DND-41 (cell line): ENCODE results near the gene CLINT1.
"Not testable (repeated sequence)": the region's sequence is repeated elsewhere in the genome, so short reads cannot be mapped to it uniquely, and the experiment has no call there.

Experiments
- ATAC-seq: fragments of 200-7000 bp; cut with Tn5 transposase; 3 replicates; pipeline ENCODE4 v1.9.1; 2021; ENCODE audit warnings: low read depth; ENCODE audit not compliant: insufficient read depth
- DNase-seq: peaks from one replicate; pipeline ENCODE4 v3.0.0-alpha.2; 2020
- H2AFZ ChIP-seq: 2 replicates; pipeline ENCODE4 v1.6.0; 2012; ENCODE audit warnings: low read depth, low read length
- H3K27ac ChIP-seq: 2 replicates; pipeline ENCODE4 v1.5.1; 2012; ENCODE audit warnings: low read length, inconsistent platforms
- H3K27me3 ChIP-seq: fragments of 200-600 bp; sonication (generic); 2 replicates; pipeline ENCODE4 v1.6.0; 2012; ENCODE audit warnings: low read length, mild to moderate bottlenecking, inconsistent platforms; ENCODE audit not compliant: insufficient read depth, poor library complexity
- H3K36me3 ChIP-seq: 2 replicates; pipeline ENCODE4 v1.5.1; 2012; ENCODE audit warnings: low read length, inconsistent platforms; ENCODE audit not compliant: insufficient read depth
- H3K4me1 ChIP-seq: 2 replicates; pipeline ENCODE4 v1.5.1; 2012; ENCODE audit warnings: mild to moderate bottlenecking, low read length; ENCODE audit not compliant: insufficient read depth
- H3K4me2 ChIP-seq: 2 replicates; pipeline ENCODE4 v1.6.0; 2012; ENCODE audit warnings: mild to moderate bottlenecking, moderate library complexity, low read length, inconsistent platforms; ENCODE audit not compliant: insufficient read depth
- H3K4me3 ChIP-seq, 2 experiments: fragments of 200-600 bp in 1 of 2; shearing (Covaris generic) in 1 of 2; 2 replicates each; pipeline ENCODE4 v1.5.1; 2012 to 2016; ENCODE audit warnings: inconsistent platforms in 2 of 2, low read length in 2 of 2, mild to moderate bottlenecking in 2 of 2, low read depth in 1 of 2, moderate library complexity in 1 of 2
- H3K79me2 ChIP-seq: 2 replicates; pipeline ENCODE4 v1.6.0; 2012; ENCODE audit warnings: low read length, inconsistent platforms; ENCODE audit not compliant: insufficient read depth
- H3K9ac ChIP-seq: 2 replicates; pipeline ENCODE4 v1.6.0; 2012; ENCODE audit warnings: low read depth, mild to moderate bottlenecking, inconsistent platforms, low read length, moderate library complexity
- H3K9me3 ChIP-seq: 2 replicates; pipeline ENCODE4 v1.5.1; 2012; ENCODE audit warnings: low read length, moderate library complexity, mild to moderate bottlenecking, inconsistent platforms; ENCODE audit not compliant: insufficient read depth, severe bottlenecking
- H4K20me1 ChIP-seq: 2 replicates; pipeline ENCODE4 v1.6.0; 2012; ENCODE audit warnings: low read length; ENCODE audit not compliant: insufficient read depth
- EZH2 ChIP-seq: IDR thresholded peaks from 3 replicates; pipeline ENCODE4 v1.6.1; 2012; ENCODE audit warnings: borderline replicate concordance, low read depth, mild to moderate bottlenecking, moderate library complexity, low read length, inconsistent platforms; ENCODE audit not compliant: severe bottlenecking
- TF ChIP-seq, protein P1 (sequence below): IDR thresholded peaks from 2 replicates; pipeline ENCODE4 v1.5.1; 2012; ENCODE audit warnings: borderline replicate concordance, low read length, moderate library complexity, mild to moderate bottlenecking; ENCODE audit not compliant: poor library complexity, severe bottlenecking; ENCODE audit errors: extremely low read depth

Gene CLINT1

DNA sequence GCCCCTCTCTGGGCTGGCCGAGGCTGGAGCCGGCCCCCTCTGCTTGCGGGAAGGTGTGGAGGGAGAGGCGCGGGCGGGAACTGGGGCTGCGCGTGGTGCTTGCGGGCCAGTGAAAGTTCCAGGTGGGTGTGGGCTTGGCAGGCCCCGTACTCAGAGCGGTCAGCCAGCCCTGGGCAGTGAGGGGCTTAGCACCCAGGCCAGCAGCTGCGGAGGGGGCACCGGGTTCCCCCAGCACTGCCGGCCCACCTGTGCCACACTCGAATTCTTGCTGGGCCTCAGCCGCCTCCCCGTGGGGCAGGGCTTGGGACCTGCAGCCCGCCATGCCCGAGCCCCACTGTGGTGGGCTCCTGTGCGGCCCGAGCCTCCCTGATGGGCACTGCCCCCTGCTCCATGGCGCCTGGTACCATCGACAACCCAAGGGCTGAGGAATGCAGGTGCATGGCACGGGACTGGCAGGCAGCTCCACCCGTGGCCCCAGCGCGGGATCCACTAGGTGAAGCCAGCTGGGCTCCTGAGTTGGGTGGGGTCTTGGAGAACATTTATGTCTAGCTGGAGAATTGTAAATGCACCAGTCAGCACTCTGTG, 27.9 kb upstream of the CLINT1 start:
- Histone ChIP-seq H3K9me3 (no peaks in the 10 kb centered on the region), H3K27ac (no peak overlapping the region), H2AFZ (no peak overlapping the region), H3K4me3 (no peak overlapping the region), H3K79me2 (no peaks in the 10 kb centered on the region), H4K20me1 (no peaks in the 10 kb centered on the region), H3K9ac (no peak overlapping the region), H3K36me3 (no peaks in the 10 kb centered on the region), H3K4me1 (peaks cover 19% of the 10 kb centered on the region), H3K27me3 (no peaks in the 10 kb centered on the region), H3K4me2 (no peak overlapping the region)
- no peak for TF ChIP-seq EZH2
- TF ChIP-seq, protein P1, sequence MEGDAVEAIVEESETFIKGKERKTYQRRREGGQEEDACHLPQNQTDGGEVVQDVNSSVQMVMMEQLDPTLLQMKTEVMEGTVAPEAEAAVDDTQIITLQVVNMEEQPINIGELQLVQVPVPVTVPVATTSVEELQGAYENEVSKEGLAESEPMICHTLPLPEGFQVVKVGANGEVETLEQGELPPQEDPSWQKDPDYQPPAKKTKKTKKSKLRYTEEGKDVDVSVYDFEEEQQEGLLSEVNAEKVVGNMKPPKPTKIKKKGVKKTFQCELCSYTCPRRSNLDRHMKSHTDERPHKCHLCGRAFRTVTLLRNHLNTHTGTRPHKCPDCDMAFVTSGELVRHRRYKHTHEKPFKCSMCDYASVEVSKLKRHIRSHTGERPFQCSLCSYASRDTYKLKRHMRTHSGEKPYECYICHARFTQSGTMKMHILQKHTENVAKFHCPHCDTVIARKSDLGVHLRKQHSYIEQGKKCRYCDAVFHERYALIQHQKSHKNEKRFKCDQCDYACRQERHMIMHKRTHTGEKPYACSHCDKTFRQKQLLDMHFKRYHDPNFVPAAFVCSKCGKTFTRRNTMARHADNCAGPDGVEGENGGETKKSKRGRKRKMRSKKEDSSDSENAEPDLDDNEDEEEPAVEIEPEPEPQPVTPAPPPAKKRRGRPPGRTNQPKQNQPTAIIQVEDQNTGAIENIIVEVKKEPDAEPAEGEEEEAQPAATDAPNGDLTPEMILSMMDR, result no peak
- no peak for DNase-seq
- ATAC-seq, result no peak

DNA sequence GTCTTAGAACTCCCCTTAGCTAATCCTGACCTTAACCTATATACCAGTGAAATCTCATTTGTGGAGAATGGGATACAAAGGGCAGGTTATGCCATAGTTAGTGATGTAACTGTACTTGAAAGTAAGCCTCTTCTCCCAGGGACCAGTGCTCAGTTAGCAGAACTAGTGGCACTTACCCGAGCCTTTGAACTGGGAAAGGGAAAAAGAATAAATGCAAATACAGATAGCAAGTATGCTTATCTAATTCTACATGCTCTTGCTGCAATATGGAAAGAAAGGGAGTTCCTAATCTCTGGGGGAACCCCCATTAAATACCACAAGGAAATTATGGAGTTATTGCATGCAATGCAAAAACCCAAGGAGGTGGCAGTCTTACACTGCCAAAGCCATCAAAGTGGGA, 26.1 kb upstream of the CLINT1 start:
- not testable (repeated sequence) for H3K4me2 ChIP-seq, ATAC-seq

DNA sequence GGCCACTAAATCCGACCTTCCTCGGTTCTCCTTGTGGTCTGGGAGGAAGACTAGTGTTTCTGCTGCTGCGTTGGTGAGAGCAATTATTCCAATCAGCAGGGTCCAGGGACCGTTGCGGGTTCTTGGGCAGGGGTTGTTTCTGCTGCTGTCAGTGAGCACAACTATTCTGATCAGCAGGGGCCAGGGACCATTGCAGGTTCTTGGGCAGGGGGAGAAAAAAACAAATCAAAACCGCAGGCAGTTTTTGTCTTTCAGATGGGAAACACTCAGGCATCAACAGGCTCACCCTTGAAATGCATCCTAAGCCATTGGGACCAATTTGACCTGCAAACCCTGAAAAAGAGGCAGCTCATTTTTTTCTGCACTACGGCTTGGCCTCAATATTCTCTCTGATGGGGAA, 22.6 kb upstream of the CLINT1 start:
- H2AFZ ChIP-seq, ATAC-seq, H3K36me3 ChIP-seq, H3K9me3 ChIP-seq, H4K20me1 ChIP-seq, H3K79me2 ChIP-seq, H3K9ac ChIP-seq, DNase-seq, H3K4me2 ChIP-seq, H3K27ac ChIP-seq, H3K4me3 ChIP-seq, H3K27me3 ChIP-seq: not testable (repeated sequence)
- H3K4me1 ChIP-seq, result peaks cover 14% of the 10 kb centered on the region

More for the DNA sequence above, 26.1 kb upstream of the CLINT1 start:
- H4K20me1 ChIP-seq, H3K4me1 ChIP-seq, H3K27ac ChIP-seq, H2AFZ ChIP-seq, H3K9ac ChIP-seq, H3K4me3 ChIP-seq, H3K9me3 ChIP-seq, H3K79me2 ChIP-seq, H3K27me3 ChIP-seq, DNase-seq, H3K36me3 ChIP-seq: not testable (repeated sequence)

DNA sequence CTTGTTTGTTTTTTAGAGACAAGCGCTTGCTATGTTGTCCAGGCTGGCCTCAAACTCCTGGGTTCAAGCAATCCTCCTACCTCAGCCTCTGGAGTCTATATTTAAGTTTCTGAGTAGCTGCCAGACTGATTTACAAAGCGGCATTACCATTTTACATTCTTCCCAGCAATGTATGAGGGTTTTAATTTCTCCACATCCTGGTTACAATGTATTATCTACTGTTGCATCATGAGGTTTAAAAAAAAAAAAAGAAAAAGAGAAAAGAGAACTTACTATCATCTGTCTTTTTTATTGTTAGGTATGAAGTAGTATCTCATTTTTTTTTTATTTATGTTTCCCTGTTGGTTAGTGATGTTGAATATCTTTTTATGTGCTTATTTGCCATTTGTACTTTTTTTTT, 18.9 kb upstream of the CLINT1 start:
- ATAC-seq (peak; percentile 57; the same call in 2 of the 3 replicates), DNase-seq (no peak)
- no peaks in the 10 kb centered on the region for H3K36me3 ChIP-seq
- H2AFZ ChIP-seq, result no peak overlapping the region
- peaks cover 9% of the 10 kb centered on the region for H3K4me1 ChIP-seq
- H3K4me2 ChIP-seq, result no peak overlapping the region
- H3K4me3 ChIP-seq, result no peak overlapping the region
- H3K9ac ChIP-seq, result no peak overlapping the region
- no peaks in the 10 kb centered on the region for H3K79me2 ChIP-seq
- no peaks in the 10 kb centered on the region for H3K27me3 ChIP-seq
- no peaks in the 10 kb centered on the region for H4K20me1 ChIP-seq
- peak overlapping the region; percentile 46; the same call in 1 of the 2 replicates for H3K27ac ChIP-seq
- H3K9me3 ChIP-seq, result no peaks in the 10 kb centered on the region
- TF ChIP-seq, protein P1, result no peak
- TF ChIP-seq EZH2, result no peak
